Endothelial cell of hepatic sinusoid (primary cell): ENCODE data around the gene GALNT11.
"Not testable (repeated sequence)": the region's sequence is repeated elsewhere in the genome, so short reads cannot be mapped to it uniquely, and the experiment has no call there.

ENCODE experiments used
- in situ Hi-C: cut with HindIII; loops from 2 replicates; pipeline ENCODE4 v1.10.0; 2017; ENCODE audit warnings: low sequenced_read_pairs

GALNT11 gene

DNA sequence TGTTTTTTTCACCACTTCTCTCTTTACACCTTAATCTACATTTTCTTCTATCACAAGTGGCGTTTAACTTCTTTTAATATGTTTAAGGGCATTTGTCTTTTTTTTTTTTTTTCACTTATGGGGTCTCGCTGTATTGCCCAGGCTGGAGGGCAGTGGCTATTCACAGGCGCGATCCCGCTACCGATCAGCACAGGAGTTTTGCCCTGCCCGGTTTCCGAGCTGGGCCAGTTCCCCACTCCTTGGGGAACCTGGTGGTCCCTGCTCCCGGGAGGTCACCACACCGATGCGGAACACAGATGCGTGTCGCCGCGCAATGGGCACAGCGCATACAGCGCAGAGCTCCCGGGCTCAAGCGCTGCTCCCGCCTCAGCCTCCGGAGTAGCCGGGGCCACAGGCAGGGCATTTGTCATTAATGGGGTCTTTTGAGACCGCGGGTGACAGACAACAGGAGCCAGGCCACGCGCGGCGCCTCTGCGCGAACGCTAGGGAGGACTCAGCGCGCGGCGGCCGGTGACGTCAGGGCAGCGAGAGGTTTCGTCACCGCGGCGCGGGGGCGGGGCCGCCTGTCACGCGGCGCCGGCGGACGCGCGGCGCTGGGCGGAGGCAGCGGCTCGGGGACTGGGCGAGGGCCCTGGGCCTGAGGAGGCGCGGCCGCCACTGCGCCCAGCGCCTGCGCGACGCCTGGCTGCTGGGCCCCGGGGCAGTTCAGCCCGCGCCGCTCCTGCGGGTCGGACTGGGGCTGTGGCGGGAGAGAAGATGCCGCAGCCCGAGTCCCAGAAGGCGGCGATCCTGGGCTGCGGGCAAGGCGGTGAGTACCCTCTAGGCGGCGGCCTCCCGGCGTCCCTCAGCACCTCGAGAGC is at the start of gene GALNT11:
Gene GALNT11, plus strand, starts transcription at position 598 of the 860 bp plus-strand sequence. CDS start 68,554 bp downstream, outside the sequence.
- in situ Hi-C loops: no loop called here

- in situ Hi-C loops: no loop called here
Observed at GRCh38 chr7:151978616-151979015, 46.9 kb upstream of the GALNT11 start.

DNA sequence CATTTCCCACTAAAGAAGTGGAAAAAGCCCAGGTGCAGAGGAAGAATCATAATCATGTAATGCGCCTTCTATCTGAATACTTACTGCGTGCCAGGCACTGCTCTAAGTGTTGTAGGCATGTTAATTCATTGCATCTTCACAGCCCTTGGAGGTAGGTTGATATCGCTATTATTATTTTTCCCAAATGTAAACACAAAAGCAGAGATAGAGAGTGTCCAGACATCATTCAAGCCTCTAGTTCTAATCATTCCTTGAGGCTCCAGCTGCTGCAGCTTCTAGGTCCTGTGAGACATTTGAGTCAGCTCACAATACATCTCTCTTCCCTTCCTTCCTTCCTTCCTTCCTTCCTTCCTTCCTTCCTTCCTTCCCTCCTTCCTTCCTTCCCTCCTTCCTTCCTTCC is 44.3 kb upstream of the GALNT11 start:
- in situ Hi-C loops: no loop called here

- in situ Hi-C loops: no loop called here
Observed at GRCh38 chr7:151982806-151983205, 42.7 kb upstream of the GALNT11 start.

- in situ Hi-C loops: no loop called here
Observed at GRCh38 chr7:151984612-151985011, 40.9 kb upstream of the GALNT11 start.

DNA sequence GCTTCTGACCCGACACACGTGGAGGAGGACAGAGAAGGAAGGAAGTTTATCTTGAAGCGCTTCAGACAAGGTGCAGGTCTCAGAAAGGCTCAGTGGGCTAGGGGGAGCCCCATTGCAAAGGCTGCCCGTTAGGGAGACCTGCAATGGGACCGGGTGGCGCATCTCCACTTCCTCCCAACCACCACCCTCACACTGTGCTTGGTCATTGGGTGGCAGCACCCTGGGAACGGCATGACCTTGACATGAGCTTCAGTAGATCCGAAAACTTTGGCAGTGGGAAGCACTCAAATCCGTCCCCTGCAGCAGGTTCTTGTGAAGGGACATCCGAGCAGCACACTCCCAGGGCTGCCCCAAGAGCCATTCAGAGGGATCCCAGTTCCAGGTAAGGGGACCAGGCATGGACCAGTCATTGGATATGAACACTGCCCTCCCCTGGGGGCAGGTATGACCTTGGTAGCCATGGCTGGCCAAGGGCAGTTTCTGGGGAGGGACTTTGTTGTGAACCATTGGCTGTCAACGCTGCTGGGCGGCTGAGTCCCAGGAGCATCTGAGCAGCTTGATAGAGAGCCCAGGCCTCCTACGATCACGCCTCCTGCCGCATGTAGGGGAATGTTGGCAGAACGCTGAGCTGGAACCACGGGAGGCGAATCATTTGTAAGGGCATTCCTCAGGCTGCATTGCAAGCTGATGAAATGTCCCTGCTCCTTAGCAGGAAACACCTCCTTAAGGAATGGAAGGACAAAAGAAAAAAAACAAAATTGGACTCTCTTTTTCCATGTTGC is 37.5 kb upstream of the GALNT11 start:
- in situ Hi-C loops: no loop called here

DNA sequence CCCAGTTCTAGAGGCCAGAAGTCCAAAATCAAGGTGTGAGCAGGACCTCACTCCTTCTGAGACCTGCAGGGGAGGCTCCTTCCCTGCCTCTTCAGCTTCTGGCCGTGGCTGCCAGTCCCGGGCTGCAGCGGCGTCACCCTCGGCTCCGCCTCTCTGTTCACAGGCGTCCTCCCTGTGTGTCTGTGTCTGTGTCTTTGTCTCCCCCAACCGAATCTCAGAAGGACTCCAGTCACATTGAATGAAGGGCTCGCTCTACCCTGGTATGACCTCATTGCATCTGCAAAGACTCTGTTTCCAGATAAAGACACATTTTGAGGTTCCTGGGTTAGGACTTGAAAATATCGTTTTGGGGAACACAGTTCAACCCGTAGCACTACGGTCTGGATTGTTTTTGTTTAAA is 33.1 kb upstream of the GALNT11 start:
- in situ Hi-C loops: no loop called here

GRCh38 chr7:151993977-151994676 is 31.3 kb upstream of the GALNT11 start:
- in situ Hi-C loops: no loop called here

- in situ Hi-C loops: loop anchor here (5.0 kb wide), 1 partner anchor 97 kb away; no protein-coding TSS in a partner anchor
Observed at GRCh38 chr7:151999424-152000090, 25.9 kb upstream of the GALNT11 start.

DNA sequence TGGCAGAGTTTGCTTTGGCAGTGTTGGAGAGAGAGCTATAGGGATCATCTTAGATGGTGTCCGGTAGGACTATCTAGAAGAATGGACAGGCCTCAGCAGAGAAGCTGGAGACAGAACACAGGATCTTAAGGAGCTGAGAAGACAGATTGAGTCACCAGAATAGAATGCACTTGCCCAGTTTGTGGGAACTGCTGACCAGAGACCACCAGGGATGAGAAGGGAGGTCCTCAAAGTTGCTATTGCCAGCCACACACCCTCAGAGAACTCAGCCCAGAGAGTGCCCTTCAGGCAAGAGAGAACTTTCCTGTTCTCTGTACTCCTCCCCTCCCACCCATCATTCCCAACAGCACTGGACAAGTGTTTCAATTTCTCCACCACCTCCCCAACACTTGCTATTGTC is 25.3 kb upstream of the GALNT11 start:
- in situ Hi-C loops: no loop called here

- in situ Hi-C loops: no loop called here
Observed at GRCh38 chr7:152006336-152006735, 19.1 kb upstream of the GALNT11 start.

GRCh38 chr7:152011860-152012259 is 13.6 kb upstream of the GALNT11 start:
- in situ Hi-C loops: no loop called here

DNA sequence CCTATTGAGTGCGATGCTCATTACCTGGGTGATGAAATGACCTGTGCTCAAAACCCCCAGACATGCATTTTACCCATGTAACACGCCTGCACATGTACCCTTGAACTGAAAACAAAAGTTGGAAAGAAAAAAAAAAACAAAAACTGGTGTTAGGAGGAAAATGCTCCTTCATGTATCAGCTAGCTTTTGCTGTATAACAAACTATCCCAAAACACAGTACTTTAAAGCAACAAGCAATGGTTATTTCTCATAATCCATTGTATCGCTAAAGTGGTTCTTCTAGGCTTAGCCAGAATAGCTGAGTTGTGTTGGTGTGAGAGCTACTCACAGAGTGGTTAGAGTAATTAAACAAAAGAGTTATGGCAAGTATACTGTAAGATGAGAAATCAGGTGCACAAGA is 12.2 kb upstream of the GALNT11 start:
- in situ Hi-C loops: no loop called here

DNA sequence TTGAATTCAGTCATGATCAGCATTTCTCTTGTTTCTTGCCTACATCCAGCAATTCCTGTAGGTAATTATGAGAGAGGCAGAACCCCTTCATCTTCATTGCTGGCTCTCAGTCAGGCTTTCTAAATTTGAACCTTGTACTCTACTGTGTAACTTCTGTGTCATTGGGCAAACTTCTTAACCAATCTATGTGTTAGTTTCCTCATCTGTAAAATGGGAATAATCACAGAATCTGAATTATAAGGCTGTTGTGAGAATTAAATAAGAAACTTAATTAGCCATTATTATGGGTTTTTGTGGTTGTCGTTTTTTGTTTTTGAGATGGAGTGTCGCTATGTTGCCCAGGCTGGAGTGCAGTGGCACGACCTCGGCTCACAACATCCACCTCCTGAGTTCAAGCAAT is 11.5 kb upstream of the GALNT11 start:
- in situ Hi-C loops: no loop called here

DNA sequence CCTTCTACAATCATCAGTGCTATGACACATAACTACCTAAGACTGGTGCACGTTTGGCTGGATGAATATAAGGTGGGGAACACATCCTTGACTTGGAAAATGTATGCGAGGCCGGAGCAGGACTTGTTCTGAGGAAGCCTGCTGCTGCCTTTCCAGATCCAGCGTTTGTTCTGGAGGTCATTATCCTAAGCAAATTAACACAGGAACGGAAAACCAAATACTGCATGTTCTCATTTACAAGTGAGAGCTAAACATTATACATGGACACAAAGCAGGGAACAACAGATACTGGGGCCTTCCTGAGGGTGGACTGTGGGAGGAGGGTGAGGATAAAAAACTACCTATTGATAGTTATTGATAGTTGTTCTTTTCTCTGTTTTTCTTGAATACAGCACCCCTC is 10.8 kb upstream of the GALNT11 start:
- in situ Hi-C loops: no loop called here

DNA sequence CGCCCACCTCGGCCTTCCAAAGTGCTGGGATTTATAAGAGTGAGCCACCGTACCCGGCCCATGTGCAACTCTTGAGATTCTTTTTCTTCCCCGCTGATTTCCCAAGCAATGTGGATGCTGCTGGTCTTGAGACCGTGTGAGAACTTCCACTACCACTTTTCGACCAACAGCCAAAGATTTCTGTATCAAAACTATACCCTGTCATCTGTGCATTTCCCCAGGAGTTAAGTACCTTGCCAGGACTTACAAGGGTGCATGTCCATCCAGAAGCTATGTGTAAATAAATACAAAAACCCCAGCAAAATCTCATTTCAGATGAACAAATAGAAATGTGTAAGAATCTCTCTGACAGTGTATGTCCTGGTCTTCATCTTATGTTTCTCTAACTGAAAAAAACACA is 9.9 kb upstream of the GALNT11 start:
- in situ Hi-C loops: no loop called here

DNA sequence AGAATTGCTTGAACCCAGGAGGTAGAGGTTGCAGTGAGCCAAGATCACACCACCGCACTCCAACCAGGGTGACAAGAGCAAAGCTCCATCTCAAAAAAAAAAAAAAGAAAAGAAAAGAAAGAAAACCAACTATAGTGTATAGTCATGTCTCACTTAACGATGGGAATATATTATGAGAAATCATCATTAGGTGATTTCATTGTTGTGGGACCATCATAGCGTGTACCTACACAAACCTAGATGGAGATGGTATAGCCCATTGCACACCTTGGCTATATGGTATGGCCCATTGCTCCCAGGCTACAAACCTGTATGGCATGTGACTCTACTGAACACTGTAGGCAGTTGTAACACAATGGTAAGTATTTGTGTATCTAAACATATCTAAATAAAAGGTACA is 8.5 kb upstream of the GALNT11 start:
- in situ Hi-C loops: no loop called here

GRCh38 chr7:152017683-152018082 is 7.8 kb upstream of the GALNT11 start:
- in situ Hi-C loops: not testable (repeated sequence)

DNA sequence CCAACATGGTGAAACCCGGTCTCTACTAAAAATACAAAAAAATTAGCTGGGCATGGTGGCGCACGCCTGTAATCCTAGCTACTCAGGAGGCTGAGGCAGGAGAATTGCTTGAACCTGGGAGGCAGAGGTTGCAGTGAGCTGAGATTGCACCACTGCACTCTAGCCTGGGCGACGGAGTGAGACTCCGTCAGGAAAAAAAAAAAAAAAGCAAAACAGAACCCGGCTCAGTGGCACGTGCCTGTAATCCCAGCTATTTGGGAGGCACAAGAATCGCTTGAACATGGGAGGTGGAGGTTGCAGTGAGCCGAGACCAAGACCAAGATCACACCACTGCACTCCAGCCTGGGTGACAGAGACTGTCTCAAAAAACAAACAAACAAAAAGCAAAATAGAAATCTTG is 3.7 kb upstream of the GALNT11 start:
- in situ Hi-C loops: not testable (repeated sequence)

DNA sequence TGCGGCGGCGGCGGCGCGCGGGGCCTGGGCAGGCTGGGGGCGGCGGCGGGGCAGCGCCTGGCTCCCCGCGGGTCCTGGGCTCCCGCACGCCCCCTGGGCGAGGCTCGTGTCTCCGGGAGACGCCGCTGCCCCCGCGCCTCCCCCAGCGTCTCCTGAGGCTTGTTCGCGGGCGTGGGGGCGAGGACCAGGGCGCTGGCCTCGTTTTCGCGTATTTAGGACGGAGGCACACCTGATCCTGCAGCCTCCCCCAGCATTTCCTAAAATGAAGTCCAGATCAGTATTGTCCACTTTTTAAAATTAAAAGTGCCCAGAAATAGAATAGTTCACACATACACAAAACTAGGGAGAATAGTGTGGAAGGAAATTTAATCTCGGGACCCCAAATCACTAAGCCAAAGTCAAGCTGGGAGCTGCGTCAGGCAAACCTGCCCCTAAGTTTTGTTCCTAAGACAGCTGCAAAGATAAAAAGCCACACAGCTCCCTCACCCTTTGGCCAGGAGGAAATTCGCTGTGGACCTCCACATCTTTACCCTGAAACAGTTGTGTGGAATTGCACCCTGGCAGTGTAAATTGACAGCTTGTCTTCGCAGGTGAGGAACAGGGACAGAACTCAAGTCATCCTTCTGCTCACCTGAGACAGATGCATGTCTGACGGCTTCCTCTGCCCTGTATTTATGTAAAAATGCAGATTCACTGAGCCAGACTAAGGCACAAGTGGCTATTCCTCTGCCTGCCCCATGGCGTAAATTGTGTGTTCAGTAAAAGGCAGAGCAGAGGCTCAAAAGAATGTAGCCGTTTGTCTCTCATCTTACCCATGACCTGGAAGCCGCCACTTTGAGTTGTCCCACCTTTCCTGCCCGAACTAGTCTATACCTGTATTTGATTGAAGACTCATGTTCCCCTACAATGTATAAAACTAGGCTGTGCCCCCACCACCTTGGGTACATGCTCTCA is 740 bp downstream of the GALNT11 start:
- in situ Hi-C loops: no loop called here
